ENCODE results near the gene PCNX2.
"Not testable (repeated sequence)": the region's sequence is repeated elsewhere in the genome, so short reads cannot be mapped to it uniquely, and the experiment has no call there.

PCNX2 gene

GRCh38 chr1:233105225-233105624 lies 190.3 kb downstream of the PCNX2 start:
- no peak for DNase-seq (ENCODE audit: low spot score)

GRCh38 chr1:233102341-233102740 lies 193.2 kb downstream of the PCNX2 start:
- no peak for DNase-seq (ENCODE audit: low spot score)

GRCh38 chr1:233097959-233098580 lies 197.5 kb downstream of the PCNX2 start:
- no peak for DNase-seq (ENCODE audit: low spot score)

- no peak for DNase-seq (ENCODE audit: low spot score)
These were observed 198.0 kb downstream of the PCNX2 start for GRCh38 chr1:233097546-233097945.

- DNase-seq (ENCODE audit: low spot score): no peak
These were observed 200.8 kb downstream of the PCNX2 start for GRCh38 chr1:233094691-233095090.

GRCh38 chr1:233094269-233094668 lies 201.3 kb downstream of the PCNX2 start:
- DNase-seq (ENCODE audit: low spot score): no peak

GRCh38 chr1:233090746-233091494 lies 204.6 kb downstream of the PCNX2 start:
- no peak for DNase-seq (ENCODE audit: low spot score)

- no peak for DNase-seq (ENCODE audit: low spot score)
These were observed 206.3 kb downstream of the PCNX2 start for GRCh38 chr1:233089251-233089650.

GRCh38 chr1:233088613-233089012 lies 206.9 kb downstream of the PCNX2 start:
- no peak for DNase-seq (ENCODE audit: low spot score)

GRCh38 chr1:233086961-233087881 lies 208.3 kb downstream of the PCNX2 start:
- no peak for DNase-seq (ENCODE audit: low spot score)

GRCh38 chr1:233085566-233085965 lies 210.0 kb downstream of the PCNX2 start:
- no peak for DNase-seq (ENCODE audit: low spot score)

- DNase-seq (ENCODE audit: low spot score): no peak
These were observed 212.6 kb downstream of the PCNX2 start for GRCh38 chr1:233082778-233083550.

GRCh38 chr1:233081735-233082134 lies 213.8 kb downstream of the PCNX2 start:
- no peak for DNase-seq (ENCODE audit: low spot score)

- not testable (repeated sequence) for DNase-seq (ENCODE audit: low spot score)
These were observed 214.7 kb downstream of the PCNX2 start for GRCh38 chr1:233080827-233081226.

GRCh38 chr1:233080286-233080685 lies 215.2 kb downstream of the PCNX2 start:
- DNase-seq (ENCODE audit: low spot score): no peak

GRCh38 chr1:233079574-233079973 lies 216.0 kb downstream of the PCNX2 start:
- DNase-seq (ENCODE audit: low spot score): no peak

- no peak for DNase-seq (ENCODE audit: low spot score)
These were observed 217.1 kb downstream of the PCNX2 start for GRCh38 chr1:233078396-233078795.

- no peak for DNase-seq (ENCODE audit: low spot score)
These were observed 219.6 kb downstream of the PCNX2 start for GRCh38 chr1:233075915-233076295.

GRCh38 chr1:233066087-233066486 lies 229.4 kb downstream of the PCNX2 start:
- no peak for DNase-seq (ENCODE audit: low spot score)

- DNase-seq (ENCODE audit: low spot score): no peak
These were observed 229.8 kb downstream of the PCNX2 start for GRCh38 chr1:233065685-233066084.

GRCh38 chr1:233064988-233065387 lies 230.5 kb downstream of the PCNX2 start:
- DNase-seq (ENCODE audit: low spot score): no peak

- no peak for DNase-seq (ENCODE audit: low spot score)
These were observed 232.1 kb downstream of the PCNX2 start for GRCh38 chr1:233063462-233063861.

Data from SW480 (cell line).